Gastrocnemius medialis (tissue), 4 donors: ENCODE data around the gene IRF7. TPM values are rescaled to one million over a fixed set of nuclear protein-coding genes. Genes with fewer than 3 reads are reported as not detected.

Source experiments
- ATAC-seq, 2 donors: fragments of 150-250 bp; one replicate each; pipeline ENCODE4 v1.9.1; 2016
- DNase-seq, 2 donors: peaks; one replicate each; pipeline ENCODE4 v3.0.0-alpha.2; 2019
- H3K27ac ChIP-seq, 4 donors: fragments of 200-600 bp; sonication (generic); 1 replicate in 1 of 4; 2 replicates in 3 of 4; pipeline ENCODE4 v1.5.1; 2016 to 2018; ENCODE audit warnings: mild to moderate bottlenecking in 2 of 4, moderate library complexity in 1 of 4
- H3K27me3 ChIP-seq, 3 donors: fragments of 200-600 bp; sonication (generic) in 2 of 3; 1 replicate in 1 of 3; 2 replicates in 2 of 3; pipeline versions ENCODE4 v1.5.1 to v1.6.0; 2016 to 2019; ENCODE audit warnings: mild to moderate bottlenecking in 1 of 3, moderate library complexity in 1 of 3
- H3K36me3 ChIP-seq, 2 donors: fragments of 200-600 bp; sonication (generic) in 1 of 2; one replicate each; pipeline ENCODE4 v1.5.1; 2017 to 2018
- H3K4me1 ChIP-seq, 2 donors: fragments of 200-600 bp; sonication (generic) in 1 of 2; one replicate each; pipeline ENCODE4 v1.5.1; 2016 to 2017; ENCODE audit warnings: mild to moderate bottlenecking in 2 of 2
- H3K4me3 ChIP-seq, 4 donors: fragments of 200-600 bp; sonication (generic) in 3 of 4; 1 replicate in 1 of 4; 2 replicates in 3 of 4; pipeline ENCODE4 v1.5.1; 2016 to 2019; ENCODE audit warnings: mild to moderate bottlenecking in 2 of 4
- H3K9me3 ChIP-seq, 3 donors: fragments of 200-600 bp; sonication (generic) in 2 of 3; 1 replicate in 1 of 3; 2 replicates in 2 of 3; pipeline ENCODE4 v1.5.1; 2016 to 2019
- CTCF ChIP-seq, 5 experiments: fragments of 450-650 bp in 3 of 5; fragments of 200-600 bp in 2 of 5; sonication (generic) in 2 of 5; IDR thresholded peaks in 4 of 5; conservative IDR thresholded peaks in 1 of 5; 1 replicate in 4 of 5; 2 replicates in 1 of 5; pipeline ENCODE4 v1.5.1; 2016 to 2019; ENCODE audit warnings: antibody characterized with exemption in 5 of 5, mild to moderate bottlenecking in 3 of 5, moderate library complexity in 3 of 5
- POLR2A ChIP-seq, 2 donors: fragments of 450-650 bp; IDR thresholded peaks; one replicate each; pipeline ENCODE4 v1.6.1; 2017; ENCODE audit warnings: antibody characterized with exemption in 2 of 2, mild to moderate bottlenecking in 2 of 2, moderate library complexity in 2 of 2
- in situ Hi-C, 4 donors: fragments of 200-750 bp; cut with MboI; loops; one replicate each; pipeline versions ENCODE4 v1.15.0 to v1.8.0; 2017; ENCODE audit warnings: low sequenced_read_pairs in 4 of 4
- intact Hi-C: fragments of 100-400 bp; cut with DNase I; formaldehyde crosslinking; loops from one replicate; pipeline ENCODE4 v1.15.1; 2023; ENCODE audit warnings: low total_unique reads
- total RNA-seq, 4 donors: library from RNA; depleted of rRNA; stranded (reverse); fragments of >200 nt; gene quantifications; one replicate each; pipeline versions ENCODE4 v1.1.0 to v1.2.3, GENCODE V29; 2016

IRF7 gene
- total RNA-seq, 4 donors from 2014 or later: 15.5 to 37.1 (median 26.3) TPM

GRCh38 chr11:609341-609811, 6.4 kb downstream of the IRF7 start:
- TF ChIP-seq CTCF (IDR thresholded peaks at IDR 0.05 in 4 of 5, conservative IDR thresholded peaks at IDR 0.05 in 1 of 5): no peak
- no peak for TF ChIP-seq POLR2A (IDR thresholded peaks at IDR 0.05)
- intact Hi-C loops: no loop called here
- H3K27me3 ChIP-seq: no peaks in the 10 kb centered on the region
- no peak overlapping the region for H3K27ac ChIP-seq
- in situ Hi-C loops: no loop called here
- H3K4me1 ChIP-seq: peaks cover 24 to 28% of the 10 kb centered on the region in 2 donors
- ATAC-seq (no peak), DNase-seq (no peak)
- H3K9me3 ChIP-seq: no peaks in the 10 kb centered on the region
- H3K36me3 ChIP-seq: peaks cover 0 to 84% of the 10 kb centered on the region in 2 donors
- no peak overlapping the region for H3K4me3 ChIP-seq

GRCh38 chr11:608791-609251, 6.9 kb downstream of the IRF7 start:
- Histone ChIP-seq H3K27ac (no peak overlapping the region), H3K27me3 (no peaks in the 10 kb centered on the region), H3K4me1 (peaks cover 18 to 23% of the 10 kb centered on the region in 2 donors), H3K36me3 (peaks cover 0 to 89% of the 10 kb centered on the region in 2 donors), H3K9me3 (no peaks in the 10 kb centered on the region), H3K4me3 (no peak overlapping the region)
- ATAC-seq (no peak), DNase-seq (no peak)
- TF ChIP-seq CTCF (IDR thresholded peaks at IDR 0.05 in 4 of 5, conservative IDR thresholded peaks at IDR 0.05 in 1 of 5): no peak
- no peak for TF ChIP-seq POLR2A (IDR thresholded peaks at IDR 0.05)
- intact Hi-C loops (no loop called here), in situ Hi-C loops (no loop called here)

- peaks cover 0 to 92% of the 10 kb centered on the region in 2 donors for H3K36me3 ChIP-seq
- H3K27me3 ChIP-seq: no peaks in the 10 kb centered on the region
- ATAC-seq (no peak), DNase-seq (no peak)
- in situ Hi-C loops (no loop called here), intact Hi-C loops (no loop called here)
- H3K4me1 ChIP-seq: peaks cover 14 to 16% of the 10 kb centered on the region in 2 donors
- no peaks in the 10 kb centered on the region for H3K9me3 ChIP-seq
- H3K4me3 ChIP-seq: no peak overlapping the region
- TF ChIP-seq POLR2A (IDR thresholded peaks at IDR 0.05): no peak
- TF ChIP-seq CTCF (IDR thresholded peaks at IDR 0.05 in 4 of 5, conservative IDR thresholded peaks at IDR 0.05 in 1 of 5): no peak
- H3K27ac ChIP-seq: no peak overlapping the region
Measured at GRCh38 chr11:607971-608659, 7.6 kb downstream of the IRF7 start.

GRCh38 chr11:607020-607780, 8.6 kb downstream of the IRF7 start:
- in situ Hi-C loops: no loop called here

More at GRCh38 chr11:607020-607780, 8.6 kb downstream of the IRF7 start:
- ATAC-seq: no peak
- H3K4me1 ChIP-seq: peaks cover 5 to 7% of the 10 kb centered on the region in 2 donors
- H3K9me3 ChIP-seq: no peaks in the 10 kb centered on the region
- intact Hi-C loops: no loop called here
- peaks cover 0 to 96% of the 10 kb centered on the region in 2 donors for H3K36me3 ChIP-seq
- no peak for TF ChIP-seq POLR2A (IDR thresholded peaks at IDR 0.05)
- TF ChIP-seq CTCF (IDR thresholded peaks at IDR 0.05 in 4 of 5, conservative IDR thresholded peaks at IDR 0.05 in 1 of 5): no peak
- DNase-seq: no peak
- no peak overlapping the region for H3K27ac ChIP-seq
- no peaks in the 10 kb centered on the region for H3K27me3 ChIP-seq
- H3K4me3 ChIP-seq: no peak overlapping the region
